Right cardiac atrium (tissue), 5 donors: ENCODE measurements around the gene HPGD. TPM values are rescaled to one million over a fixed set of nuclear protein-coding genes. Genes with fewer than 3 reads are reported as not detected.

Experiments used
- ATAC-seq, 2 donors: fragments of 200-7000 bp; cut with Tn5 transposase; one replicate each; pipeline versions ENCODE4 v1.8.0 to v1.9.1; 2020; ENCODE audit warnings: moderate library complexity in 2 of 2, mild to moderate bottlenecking in 1 of 2
- DNase-seq, 3 donors: peaks; one replicate each; pipeline ENCODE4 v3.0.0-alpha.2; 2020
- H3K27ac ChIP-seq: one replicate; pipeline ENCODE4 v1.5.1; 2013; ENCODE audit warnings: mild to moderate bottlenecking, low read length, control low read depth, moderate library complexity
- H3K27me3 ChIP-seq: one replicate; pipeline ENCODE4 v1.6.1; 2013; ENCODE audit not compliant: control insufficient read depth, insufficient read depth
- H3K4me1 ChIP-seq: one replicate; pipeline ENCODE4 v1.6.1; 2013; ENCODE audit warnings: low read length; ENCODE audit not compliant: control insufficient read depth, insufficient read depth
- H3K4me3 ChIP-seq: one replicate; pipeline ENCODE4 v1.5.1; 2013; ENCODE audit warnings: low read length, control low read depth
- H3K9me3 ChIP-seq: one replicate; pipeline ENCODE4 v1.6.1; 2013; ENCODE audit warnings: low read length; ENCODE audit not compliant: control insufficient read depth
- WGBS: extraction: QIAGEN DNeasy Blood & Tissue Kit; methylation state at CpG from one replicate; pipeline ENCODE4 v1.1.7; 2013; 5-methylcytosine and 5-hydroxymethylcytosine counted together
- intact Hi-C, 4 donors: fragments of 100-400 bp; cut with DNase I; formaldehyde crosslinking; loops; one replicate each; pipeline versions ENCODE4 v1.11.0 to v1.14.0; 2022 to 2023
- polyA plus RNA-seq: library from polyadenylated mRNA; stranded (reverse); fragments of 200-250 nt; gene quantifications from one replicate; pipeline ENCODE4 v1.2.3, GENCODE V29; 2013
- total RNA-seq, 4 donors: library from RNA; stranded (reverse); fragmentation: NEBNext Ultra II Directional; extraction: Animal tissue kit (Norgen Biotek cat#: 25700); gene quantifications; one replicate each; pipeline ENCODE4 v1.2.1, GENCODE V29; 2021
- donor health status: healthy with polysubstance abuse.
- donor health status: DM: no; HTN: yes; CAD: no.
- donor health status: DM: no; HTN: no; CAD: no.
- donor health status: DM: no; HTN: yes; CAD: no; lungs with severe emphysema.
- donor health status: DM: yes; HTN: yes; CAD: no.

Gene HPGD
- total and polyA plus RNA-seq, 5 donors = 0.18 to 1.6 (median 0.34) TPM

DNA sequence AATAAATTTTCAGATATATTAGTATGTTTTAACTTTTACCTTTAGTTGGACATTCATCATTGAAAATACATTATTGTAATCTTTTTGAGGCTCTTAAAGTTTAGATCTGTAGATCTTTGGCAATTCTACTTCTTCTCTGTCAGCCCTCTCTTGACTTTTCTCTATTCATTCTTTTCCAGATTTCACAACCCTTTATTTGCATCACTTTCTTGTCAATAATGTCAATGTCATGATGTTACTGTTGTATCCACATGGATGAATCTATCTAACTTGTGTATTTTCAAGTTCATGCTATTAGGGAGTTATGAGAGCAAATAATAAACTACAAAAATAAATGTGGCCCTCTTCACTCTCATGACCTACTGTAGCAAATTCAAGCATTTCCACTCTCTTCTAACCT lies 23.0 kb upstream of the HPGD start:
- ATAC-seq (no peak), DNase-seq (no peak)
- no peak overlapping the region for H3K4me3 ChIP-seq
- no peaks in the 10 kb centered on the region for H3K9me3 ChIP-seq
- H3K4me1 ChIP-seq = no peaks in the 10 kb centered on the region
- no peak overlapping the region for H3K27ac ChIP-seq
- H3K27me3 ChIP-seq = no peaks in the 10 kb centered on the region
- intact Hi-C loops = no loop called here

- Histone ChIP-seq H3K27me3 (no peaks in the 10 kb centered on the region), H3K4me1 (no peaks in the 10 kb centered on the region), H3K9me3 (no peaks in the 10 kb centered on the region), H3K4me3 (no peak overlapping the region), H3K27ac (no peak overlapping the region)
- WGBS = 77% methylated on average over 4 of the region's 4 CpGs
- no peak for DNase-seq
- ATAC-seq = no peak
- intact Hi-C loops = no loop called here
These were observed 22.2 kb upstream of the HPGD start for GRCh38 chr4:174544496-174544895.

GRCh38 chr4:174540175-174540574 lies 17.9 kb upstream of the HPGD start:
- Histone ChIP-seq H3K9me3 (no peaks in the 10 kb centered on the region), H3K27ac (no peak overlapping the region), H3K4me1 (no peaks in the 10 kb centered on the region), H3K27me3 (no peaks in the 10 kb centered on the region), H3K4me3 (no peak overlapping the region)
- DNase-seq (no peak), ATAC-seq (no peak)
- WGBS = 88% methylated on average over 10 of the region's 10 CpGs
- intact Hi-C loops = no loop called here

GRCh38 chr4:174539571-174539970 lies 17.3 kb upstream of the HPGD start:
- DNase-seq (no peak), ATAC-seq (no peak)
- intact Hi-C loops = no loop called here
- Histone ChIP-seq H3K27me3 (no peaks in the 10 kb centered on the region), H3K4me3 (no peak overlapping the region), H3K27ac (no peak overlapping the region), H3K9me3 (no peaks in the 10 kb centered on the region), H3K4me1 (no peaks in the 10 kb centered on the region)
- 75% methylated on average over 3 of the region's 3 CpGs for WGBS

DNA sequence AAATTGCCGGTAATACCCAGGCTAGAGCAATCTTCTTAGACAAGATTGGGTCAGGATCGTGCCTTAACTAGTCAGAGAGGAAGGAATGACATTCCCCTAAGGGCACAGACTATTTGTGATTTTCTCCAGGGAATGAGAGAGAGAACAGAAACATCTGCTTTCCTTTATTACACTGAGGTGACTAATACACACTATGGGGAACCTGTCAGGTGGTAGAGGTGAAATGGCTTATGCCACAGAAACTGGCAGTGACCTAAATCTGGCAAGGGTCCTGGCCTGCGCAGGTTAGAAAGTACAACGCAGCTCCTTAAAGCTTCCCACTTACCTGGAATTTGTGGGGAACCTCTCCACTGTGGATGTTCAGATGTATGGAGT lies 16.6 kb upstream of the HPGD start:
- Histone ChIP-seq H3K9me3 (no peaks in the 10 kb centered on the region), H3K27ac (no peak overlapping the region), H3K27me3 (no peaks in the 10 kb centered on the region), H3K4me1 (no peaks in the 10 kb centered on the region), H3K4me3 (no peak overlapping the region)
- WGBS = 89% methylated on average over 4 of the region's 4 CpGs
- ATAC-seq (no peak), DNase-seq (no peak)
- intact Hi-C loops = no loop called here

DNA sequence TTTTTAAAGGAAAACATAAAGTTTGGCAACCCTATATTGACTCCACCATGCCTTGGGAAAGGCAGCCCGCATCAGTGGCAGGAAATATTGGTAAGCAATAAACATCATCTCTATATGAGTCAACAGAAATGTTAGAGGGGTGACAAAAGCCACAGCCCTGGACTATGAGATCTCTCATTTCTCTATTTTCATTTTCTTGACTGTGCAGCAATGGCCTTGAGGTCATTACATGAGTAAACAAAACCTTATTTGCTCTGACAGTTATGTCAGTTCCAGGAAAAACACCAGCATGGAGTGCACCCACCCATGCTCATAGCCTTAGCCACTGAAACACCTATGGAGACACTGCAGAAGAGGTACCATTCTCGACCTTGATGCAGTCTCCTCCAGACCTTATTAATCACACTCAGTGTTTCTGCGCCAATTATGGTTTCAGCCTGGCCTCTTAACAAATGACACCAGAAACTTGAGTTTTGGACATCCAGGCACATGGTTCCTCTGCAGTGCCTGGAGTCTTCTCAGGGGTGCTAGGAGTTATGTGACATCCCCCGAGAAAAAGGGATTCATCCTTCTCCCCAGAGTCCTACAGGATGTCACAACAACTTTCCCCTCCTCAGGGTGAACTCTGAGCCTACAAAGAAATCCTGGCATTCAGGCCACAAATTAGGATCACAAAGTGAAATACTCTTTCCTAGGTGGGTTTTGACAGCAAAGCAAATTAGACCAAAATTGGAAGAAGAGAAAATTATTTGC lies 16.0 kb upstream of the HPGD start:
- DNase-seq (no peak), ATAC-seq (no peak)
- intact Hi-C loops = no loop called here
- Histone ChIP-seq H3K4me3 (no peak overlapping the region), H3K27ac (no peak overlapping the region), H3K27me3 (no peaks in the 10 kb centered on the region), H3K4me1 (no peaks in the 10 kb centered on the region), H3K9me3 (no peaks in the 10 kb centered on the region)
- 84% methylated on average over 4 of the region's 4 CpGs for WGBS

DNA sequence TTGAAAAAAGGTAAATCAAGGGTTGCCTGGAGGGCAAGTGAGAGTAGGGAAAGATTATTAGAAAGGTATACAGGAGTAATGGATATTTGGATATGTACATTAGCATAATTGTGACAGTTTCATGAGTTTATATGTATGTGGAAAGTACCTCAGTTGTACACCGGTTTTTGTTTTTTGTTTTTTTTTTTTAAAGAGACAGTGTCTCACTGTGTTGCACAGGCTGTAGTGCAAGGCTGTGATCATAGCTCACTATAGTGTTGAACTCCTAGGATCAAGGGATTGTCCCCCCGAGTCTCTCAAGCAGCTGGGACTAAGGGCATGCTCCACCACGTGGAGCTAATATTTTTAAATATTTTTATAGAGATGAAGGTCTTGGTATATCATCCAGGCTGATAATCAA lies 15.3 kb upstream of the HPGD start:
- intact Hi-C loops = no loop called here
- Histone ChIP-seq H3K4me3 (no peak overlapping the region), H3K9me3 (no peaks in the 10 kb centered on the region), H3K27me3 (no peaks in the 10 kb centered on the region), H3K27ac (no peak overlapping the region), H3K4me1 (no peaks in the 10 kb centered on the region)
- WGBS = 73% methylated on average over 3 of the region's 3 CpGs
- DNase-seq (no peak), ATAC-seq (no peak)

DNA sequence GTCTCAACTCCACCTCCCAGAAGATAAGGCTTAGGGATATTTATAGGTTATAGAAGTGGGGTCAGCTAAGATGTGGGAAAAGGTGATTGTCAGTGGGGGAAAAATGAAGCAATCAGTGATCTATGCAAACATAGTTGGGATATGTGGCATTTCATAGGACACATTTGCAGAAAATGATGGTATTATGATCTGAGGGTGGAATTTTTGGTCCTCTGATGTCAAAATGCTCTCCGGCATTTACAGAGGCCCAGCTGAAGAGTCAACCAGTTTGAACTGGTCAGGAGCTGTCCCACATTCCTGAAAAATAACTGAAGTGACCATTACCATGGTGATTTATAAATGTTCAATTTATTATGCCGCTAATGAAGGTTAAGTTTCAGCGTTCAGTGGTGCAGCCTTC lies 12.2 kb upstream of the HPGD start:
- WGBS = 83% methylated on average over 3 of the region's 3 CpGs
- Histone ChIP-seq H3K4me1 (no peaks in the 10 kb centered on the region), H3K4me3 (no peak overlapping the region), H3K27me3 (no peaks in the 10 kb centered on the region), H3K27ac (no peak overlapping the region), H3K9me3 (no peaks in the 10 kb centered on the region)
- intact Hi-C loops = no loop called here
- ATAC-seq (no peak), DNase-seq (no peak)

DNA sequence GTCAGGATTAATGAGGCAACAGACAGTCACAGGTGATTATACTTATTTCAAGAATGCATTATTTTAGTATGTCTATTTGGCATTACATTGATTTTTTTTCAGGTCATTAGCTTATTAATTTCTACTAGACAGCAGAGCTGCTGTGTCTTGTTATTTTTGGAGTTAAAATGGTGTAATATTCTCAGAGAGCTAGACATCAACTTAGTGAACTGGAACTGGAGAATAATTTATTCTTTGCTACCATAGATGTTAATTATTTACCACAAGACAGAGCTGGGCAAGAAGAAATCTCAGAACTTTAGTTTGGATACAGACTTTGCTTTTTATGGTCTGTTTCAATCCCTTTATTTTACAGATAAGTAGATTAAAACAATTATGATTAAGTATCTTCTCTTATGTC lies 10.2 kb upstream of the HPGD start:
- intact Hi-C loops = no loop called here
- no peak for ATAC-seq
- no peak overlapping the region for H3K4me3 ChIP-seq
- H3K4me1 ChIP-seq = no peaks in the 10 kb centered on the region
- no peaks in the 10 kb centered on the region for H3K27me3 ChIP-seq
- H3K27ac ChIP-seq = no peak overlapping the region
- DNase-seq = no peak
- H3K9me3 ChIP-seq = no peaks in the 10 kb centered on the region

GRCh38 chr4:174531486-174531885 lies 9.2 kb upstream of the HPGD start:
- no peak overlapping the region for H3K4me3 ChIP-seq
- no peaks in the 10 kb centered on the region for H3K9me3 ChIP-seq
- intact Hi-C loops = no loop called here
- H3K27ac ChIP-seq = no peak overlapping the region
- DNase-seq = no peak
- ATAC-seq = no peak
- H3K27me3 ChIP-seq = no peaks in the 10 kb centered on the region
- no peaks in the 10 kb centered on the region for H3K4me1 ChIP-seq

DNA sequence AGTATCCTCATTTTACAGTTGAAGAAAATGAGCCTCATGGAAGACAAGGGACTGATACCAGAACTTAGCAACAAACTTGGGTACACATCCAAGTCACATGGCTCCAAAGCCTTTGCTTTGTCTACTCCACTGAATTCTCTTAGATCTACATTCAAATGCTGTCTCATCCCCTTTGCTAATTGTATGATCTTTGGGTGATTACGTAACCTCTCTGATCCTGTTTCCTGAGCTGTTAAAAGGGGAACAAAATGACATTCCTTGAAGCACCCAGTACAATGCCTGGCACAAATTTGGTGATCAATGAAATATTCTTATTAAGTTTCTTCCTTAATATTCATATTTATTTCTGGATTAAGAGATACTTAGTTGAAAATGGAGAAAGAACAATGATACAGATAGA lies 5.9 kb upstream of the HPGD start:
- Histone ChIP-seq H3K27ac (no peak overlapping the region), H3K4me1 (no peaks in the 10 kb centered on the region), H3K4me3 (no peak overlapping the region), H3K27me3 (no peaks in the 10 kb centered on the region), H3K9me3 (no peaks in the 10 kb centered on the region)
- no peak for DNase-seq
- intact Hi-C loops = no loop called here
- 78% methylated on average over 1 of the region's 1 CpG for WGBS
- ATAC-seq = no peak

- no peak overlapping the region for H3K27ac ChIP-seq
- H3K4me3 ChIP-seq = no peak overlapping the region
- DNase-seq (no peak), ATAC-seq (no peak)
- H3K4me1 ChIP-seq = peaks cover 2% of the 10 kb centered on the region
- intact Hi-C loops = no loop called here
- WGBS = 80% methylated on average over 7 of the region's 7 CpGs
- no peaks in the 10 kb centered on the region for H3K27me3 ChIP-seq
- H3K9me3 ChIP-seq = no peaks in the 10 kb centered on the region
These were observed 4.4 kb upstream of the HPGD start for GRCh38 chr4:174526731-174527130.
